Nephron progenitor cell (in vitro differentiated cells): Measurements from ENCODE around the gene UMOD.

Experiments
- DNase-seq: peaks from one replicate; pipeline ENCODE4 v3.0.0; 2021
- H3K27ac Mint-ChIP-seq: 2 replicates; pipeline ENCODE4 v1.8.0; 2021; ENCODE audit warnings: mild to moderate bottlenecking, moderate library complexity, mixed read lengths
- H3K27me3 Mint-ChIP-seq: 2 replicates; pipeline ENCODE4 v1.8.0; 2021; ENCODE audit warnings: mild to moderate bottlenecking, low read depth, mixed read lengths; ENCODE audit not compliant: poor library complexity
- H3K36me3 Mint-ChIP-seq: 2 replicates; pipeline ENCODE4 v1.8.0; 2021; ENCODE audit warnings: low read depth, mixed read lengths
- H3K4me1 Mint-ChIP-seq: 2 replicates; pipeline ENCODE4 v1.8.0; 2021; ENCODE audit warnings: mixed read lengths
- H3K4me3 Mint-ChIP-seq: 2 replicates; pipeline ENCODE4 v1.8.0; 2021; ENCODE audit warnings: mild to moderate bottlenecking, moderate library complexity, mixed read lengths
- H3K9me3 Mint-ChIP-seq: 2 replicates; pipeline ENCODE4 v1.8.0; 2021; ENCODE audit warnings: mild to moderate bottlenecking, moderate library complexity, mixed read lengths
- CTCF ChIP-seq: fragments of 200-600 bp; sonication (generic); IDR thresholded peaks from 2 replicates; pipeline ENCODE4 v1.5.0; 2021; ENCODE audit warnings: antibody characterized with exemption

UMOD gene

DNA sequence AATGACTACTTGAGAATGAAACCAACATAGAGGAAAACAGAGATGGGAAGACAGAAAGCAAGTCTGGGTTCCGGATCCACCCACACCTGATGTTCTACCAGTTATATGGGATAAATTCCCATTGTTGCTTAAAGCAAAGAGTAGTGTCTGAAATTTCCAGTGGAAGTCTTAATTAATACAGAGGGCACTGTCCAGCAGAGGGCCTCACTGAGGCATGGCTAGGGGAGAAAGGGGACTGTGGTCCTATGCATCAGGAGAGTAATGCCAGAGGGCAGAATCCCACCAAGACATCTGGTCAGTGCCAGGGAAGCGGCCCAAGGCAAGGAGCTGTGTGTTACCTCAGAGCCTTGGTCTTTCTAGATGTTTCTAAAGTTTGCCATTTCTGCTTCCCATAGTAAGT is 7.5 kb upstream of the UMOD start:
- Mint-ChIP-seq H3K4me1 (no peaks in the 10 kb centered on the region), H3K27ac (no peak overlapping the region), H3K27me3 (peaks cover 27% of the 10 kb centered on the region), H3K4me3 (no peak overlapping the region), H3K9me3 (peaks cover 13% of the 10 kb centered on the region), H3K36me3 (no peaks in the 10 kb centered on the region)
- peak; percentile 47 for TF ChIP-seq CTCF
- peak; percentile 20 for DNase-seq

GRCh38 chr16:20355114-20355782 is 2.7 kb upstream of the UMOD start:
- Mint-ChIP-seq H3K4me3 (no peak overlapping the region), H3K27me3 (peaks cover 18% of the 10 kb centered on the region), H3K9me3 (peaks cover 13% of the 10 kb centered on the region), H3K27ac (no peak overlapping the region), H3K4me1 (no peaks in the 10 kb centered on the region), H3K36me3 (no peaks in the 10 kb centered on the region)
- no peak for DNase-seq
- no peak for TF ChIP-seq CTCF

DNA sequence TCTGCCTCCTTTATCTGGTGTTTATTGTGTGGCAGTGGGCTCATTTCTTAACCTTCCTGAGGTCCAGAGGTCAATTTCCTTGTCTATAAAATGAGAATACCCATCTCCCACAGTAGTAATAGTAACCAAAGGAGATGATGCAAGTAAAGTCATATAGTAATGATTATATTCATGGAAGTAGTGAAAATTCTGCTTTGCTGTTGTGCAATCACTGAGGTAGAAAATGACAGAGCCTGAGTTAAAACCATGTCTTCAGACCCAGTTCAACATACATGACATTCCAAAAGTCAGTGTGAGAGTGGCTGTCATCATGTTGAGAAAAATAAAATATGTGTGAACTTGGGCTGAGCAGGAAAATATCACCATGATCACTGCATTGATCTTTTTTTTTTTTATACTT is 864 bp upstream of the UMOD start:
- Mint-ChIP-seq H3K4me1 (no peaks in the 10 kb centered on the region), H3K27ac (no peak overlapping the region), H3K36me3 (no peaks in the 10 kb centered on the region), H3K4me3 (no peak overlapping the region), H3K9me3 (peaks cover 13% of the 10 kb centered on the region), H3K27me3 (peaks cover 15% of the 10 kb centered on the region)
- no peak for TF ChIP-seq CTCF
- DNase-seq: no peak

- Mint-ChIP-seq H3K36me3 (no peaks in the 10 kb centered on the region), H3K27ac (no peak overlapping the region), H3K27me3 (peaks cover 11% of the 10 kb centered on the region), H3K9me3 (no peaks in the 10 kb centered on the region), H3K4me3 (no peak overlapping the region), H3K4me1 (no peaks in the 10 kb centered on the region)
- no peak for DNase-seq
- peak; percentile 16 for TF ChIP-seq CTCF
Measured at GRCh38 chr16:20349615-20350014, 2.9 kb downstream of the UMOD start.

DNA sequence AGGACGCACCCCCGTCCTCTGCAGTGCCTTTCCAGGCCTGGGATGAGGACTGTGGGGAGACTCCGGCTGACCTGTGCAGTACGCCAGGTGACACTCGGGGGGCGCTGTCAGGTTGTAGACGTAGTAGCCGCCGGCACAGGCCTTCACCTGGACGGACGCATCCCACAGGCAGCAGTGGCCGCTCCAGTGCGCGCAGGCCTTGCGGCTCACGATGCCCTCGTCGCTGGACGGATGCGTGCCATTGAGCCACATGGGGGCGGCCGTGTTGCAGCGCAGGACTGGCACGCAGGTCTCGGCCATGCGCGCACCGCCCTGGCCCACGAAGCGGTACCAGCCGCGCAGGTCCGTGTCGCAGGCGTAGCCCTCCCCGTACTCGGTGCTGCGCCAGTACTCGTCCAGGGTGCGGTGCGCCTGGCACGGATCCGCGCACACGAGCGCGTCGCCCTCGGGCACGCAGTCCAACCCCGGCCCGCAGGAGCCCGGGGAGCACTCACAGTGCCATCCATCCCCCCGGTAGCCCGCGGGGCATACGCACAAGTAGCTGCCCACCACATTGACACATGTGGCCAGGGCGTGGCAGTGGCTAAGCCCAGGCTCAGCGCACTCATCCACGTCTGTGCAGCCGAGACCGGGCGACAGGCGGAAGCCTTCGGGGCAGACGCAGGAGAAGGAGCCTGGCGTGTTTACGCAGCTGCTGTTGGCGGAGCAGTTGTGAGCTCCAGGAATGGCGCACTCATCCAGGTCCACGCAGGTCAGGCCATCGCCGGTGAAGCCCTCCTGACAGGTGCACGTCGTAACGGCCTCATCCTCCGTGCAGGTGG is 3.9 kb downstream of the UMOD start:
- Mint-ChIP-seq H3K36me3 (no peaks in the 10 kb centered on the region), H3K27ac (no peak overlapping the region), H3K9me3 (no peaks in the 10 kb centered on the region), H3K4me1 (no peaks in the 10 kb centered on the region), H3K4me3 (no peak overlapping the region), H3K27me3 (peaks cover 11% of the 10 kb centered on the region)
- DNase-seq: peak; percentile 6
- TF ChIP-seq CTCF: no peak
